Trophoblast cell (in vitro differentiated cells and primary cell): ENCODE results near the gene C10orf90.

Experiments
- DNase-seq, 2 donors: peaks; one replicate each; pipeline ENCODE4 v3.0.0-alpha.2; 2016
- H2AFZ ChIP-seq: 2 replicates; pipeline ENCODE4 v1.6.1; 2013; ENCODE audit warnings: low read length, moderate library complexity, mild to moderate bottlenecking; ENCODE audit not compliant: insufficient read depth, poor library complexity
- H2AK5ac ChIP-seq: 2 replicates; pipeline ENCODE4 v1.6.1; 2013; ENCODE audit warnings: mild to moderate bottlenecking, low read length
- H2BK120ac ChIP-seq: 2 replicates; pipeline ENCODE4 v1.6.1; 2013; ENCODE audit warnings: low read length, mild to moderate bottlenecking, moderate library complexity; ENCODE audit not compliant: insufficient read depth, poor library complexity
- H2BK12ac ChIP-seq: 2 replicates; pipeline ENCODE4 v1.6.1; 2013; ENCODE audit warnings: mild to moderate bottlenecking, low read length, moderate library complexity
- H2BK5ac ChIP-seq: 2 replicates; pipeline ENCODE4 v1.6.1; 2013; ENCODE audit warnings: low read length, low read depth, moderate library complexity, mild to moderate bottlenecking; ENCODE audit not compliant: poor library complexity
- H3K14ac ChIP-seq: 2 replicates; pipeline ENCODE4 v1.6.1; 2013; ENCODE audit warnings: mild to moderate bottlenecking, low read length
- H3K18ac ChIP-seq: 2 replicates; pipeline ENCODE4 v1.6.1; 2013; ENCODE audit warnings: mild to moderate bottlenecking, low read length
- H3K23ac ChIP-seq: 2 replicates; pipeline ENCODE4 v1.6.1; 2013; ENCODE audit warnings: low read length
- H3K27ac ChIP-seq: 2 replicates; pipeline ENCODE4 v1.5.1; 2013; ENCODE audit warnings: low read depth, mild to moderate bottlenecking, inconsistent platforms, low read length, moderate library complexity
- H3K27me3 ChIP-seq: 2 replicates; pipeline ENCODE4 v1.6.1; 2013; ENCODE audit warnings: inconsistent platforms, mild to moderate bottlenecking, low read length, moderate library complexity; ENCODE audit not compliant: insufficient read depth
- H3K36me3 ChIP-seq, 2 experiments: 1 replicate in 1 of 2; 2 replicates in 1 of 2; pipeline ENCODE4 v1.6.1; 2013; ENCODE audit warnings: low read length in 2 of 2, mild to moderate bottlenecking in 2 of 2, moderate library complexity in 1 of 2; ENCODE audit not compliant: insufficient read depth in 2 of 2, control insufficient read depth in 1 of 2
- H3K4ac ChIP-seq: 2 replicates; pipeline ENCODE4 v1.6.1; 2013; ENCODE audit warnings: low read depth, mild to moderate bottlenecking, low read length, moderate library complexity
- H3K4me1 ChIP-seq, 2 experiments: 1 replicate in 1 of 2; 2 replicates in 1 of 2; pipeline ENCODE4 v1.6.1; 2013; ENCODE audit warnings: low read length in 2 of 2, mild to moderate bottlenecking in 2 of 2, moderate library complexity in 1 of 2; ENCODE audit not compliant: insufficient read depth in 2 of 2, control insufficient read depth in 1 of 2
- H3K4me2 ChIP-seq: 2 replicates; pipeline ENCODE4 v1.6.1; 2013; ENCODE audit warnings: inconsistent platforms, mild to moderate bottlenecking, low read length, moderate library complexity
- H3K4me3 ChIP-seq: 2 replicates; pipeline ENCODE4 v1.5.1; 2013; ENCODE audit warnings: mild to moderate bottlenecking, low read depth, low read length, inconsistent platforms
- H3K79me1 ChIP-seq: one replicate; pipeline ENCODE4 v1.6.1; 2013; ENCODE audit warnings: low read length
- H3K79me2 ChIP-seq: 2 replicates; pipeline ENCODE4 v1.6.1; 2013; ENCODE audit warnings: low read length, mild to moderate bottlenecking; ENCODE audit not compliant: control insufficient read depth, insufficient read depth, poor library complexity
- H3K9ac ChIP-seq: 2 replicates; pipeline ENCODE4 v1.6.1; 2013; ENCODE audit warnings: mild to moderate bottlenecking, low read length
- H3K9me3 ChIP-seq: 2 replicates; pipeline ENCODE4 v1.6.1; 2013; ENCODE audit warnings: low read depth, mild to moderate bottlenecking, control low read depth, inconsistent platforms, low read length; ENCODE audit not compliant: insufficient read depth
- H4K12ac ChIP-seq: 2 replicates; pipeline ENCODE4 v1.6.1; 2013; ENCODE audit warnings: low read depth, mild to moderate bottlenecking, low read length, moderate library complexity
- H4K8ac ChIP-seq: 2 replicates; pipeline ENCODE4 v1.6.1; 2013; ENCODE audit warnings: low read depth, mild to moderate bottlenecking, low read length, moderate library complexity
- H4K91ac ChIP-seq: one replicate; pipeline ENCODE4 v1.6.1; 2013; ENCODE audit warnings: low read depth, mild to moderate bottlenecking, low read length, moderate library complexity
- WGBS: extraction: QIAGEN DNeasy Blood & Tissue Kit; methylation state at CpG from one replicate; pipeline ENCODE4 v1.1.7; 2013; ENCODE audit warnings: missing lambda C conversion rate; ENCODE audit not compliant: insufficient read length, insufficient coverage; ENCODE audit errors: extremely low coverage; 5-methylcytosine and 5-hydroxymethylcytosine counted together

The C10orf90 gene

GRCh38 chr10:126475074-126475691, 195.3 kb downstream of the C10orf90 start:
- WGBS, result no CpG with 5 or more reads among the region's 6 CpGs
- Histone ChIP-seq H3K23ac (no peak overlapping the region), H3K4ac (no peak overlapping the region), H3K9ac (no peak overlapping the region), H3K14ac (no peak overlapping the region), H3K79me2 (no peaks in the 10 kb centered on the region), H2BK5ac (no peak overlapping the region), H3K79me1 (no peaks in the 10 kb centered on the region), H2AK5ac (no peak overlapping the region), H4K8ac (no peak overlapping the region), H3K4me2 (no peak overlapping the region), H3K27me3 (no peaks in the 10 kb centered on the region), H4K12ac (no peak overlapping the region), H3K4me3 (no peak overlapping the region), H3K9me3 (peaks cover 3% of the 10 kb centered on the region), H3K27ac (no peak overlapping the region), H2BK120ac (no peak overlapping the region), H4K91ac (no peak overlapping the region), H3K18ac (no peak overlapping the region), H3K4me1 (peaks cover 0 to 5% of the 10 kb centered on the region in 2 experiments), H2AFZ (no peak overlapping the region), H2BK12ac (no peak overlapping the region), H3K36me3 (no peaks in the 10 kb centered on the region)
- no peak for DNase-seq

- Histone ChIP-seq H4K91ac (no peak overlapping the region), H3K9ac (no peak overlapping the region), H2BK12ac (no peak overlapping the region), H3K79me2 (no peaks in the 10 kb centered on the region), H3K4ac (no peak overlapping the region), H3K4me3 (no peak overlapping the region), H2BK120ac (no peak overlapping the region), H3K79me1 (no peaks in the 10 kb centered on the region), H3K18ac (no peak overlapping the region), H3K4me1 (peaks cover 0 to 5% of the 10 kb centered on the region in 2 experiments), H2AK5ac (no peak overlapping the region), H2AFZ (no peak overlapping the region), H3K4me2 (no peak overlapping the region), H3K9me3 (peaks cover 3% of the 10 kb centered on the region), H3K14ac (no peak overlapping the region), H3K23ac (no peak overlapping the region), H3K27ac (no peak overlapping the region), H2BK5ac (no peak overlapping the region), H3K27me3 (no peaks in the 10 kb centered on the region), H3K36me3 (no peaks in the 10 kb centered on the region), H4K12ac (no peak overlapping the region), H4K8ac (no peak overlapping the region)
- no peak for DNase-seq
- no CpG with 5 or more reads among the region's 6 CpGs for WGBS
Observed at GRCh38 chr10:126474031-126474430, 196.5 kb downstream of the C10orf90 start.

GRCh38 chr10:126470991-126471390, 199.5 kb downstream of the C10orf90 start:
- no peaks in the 10 kb centered on the region for H3K79me2 ChIP-seq
- no peak overlapping the region for H3K18ac ChIP-seq
- H3K4me1 ChIP-seq, result peaks cover 0 to 5% of the 10 kb centered on the region in 2 experiments
- H3K4ac ChIP-seq, result no peak overlapping the region
- H3K14ac ChIP-seq, result no peak overlapping the region
- no peaks in the 10 kb centered on the region for H3K79me1 ChIP-seq
- peaks cover 5% of the 10 kb centered on the region for H3K9me3 ChIP-seq
- no peak overlapping the region for H2AK5ac ChIP-seq
- no peak overlapping the region for H2BK12ac ChIP-seq
- H3K9ac ChIP-seq, result no peak overlapping the region
- H3K27ac ChIP-seq, result no peak overlapping the region
- no peak overlapping the region for H3K23ac ChIP-seq
- no peak overlapping the region for H4K8ac ChIP-seq
- H4K91ac ChIP-seq, result no peak overlapping the region
- H3K4me3 ChIP-seq, result no peak overlapping the region
- H4K12ac ChIP-seq, result no peak overlapping the region
- H2BK120ac ChIP-seq, result no peak overlapping the region
- no peak overlapping the region for H2BK5ac ChIP-seq
- no peaks in the 10 kb centered on the region for H3K27me3 ChIP-seq
- no CpG with 5 or more reads among the region's 8 CpGs for WGBS
- no peaks in the 10 kb centered on the region for H3K36me3 ChIP-seq
- no peak overlapping the region for H3K4me2 ChIP-seq
- DNase-seq, result no peak
- no peak overlapping the region for H2AFZ ChIP-seq

- no peak overlapping the region for H3K14ac ChIP-seq
- peaks cover 0 to 2% of the 10 kb centered on the region in 2 experiments for H3K4me1 ChIP-seq
- H3K4me2 ChIP-seq, result no peak overlapping the region
- H4K91ac ChIP-seq, result no peak overlapping the region
- no peaks in the 10 kb centered on the region for H3K27me3 ChIP-seq
- no peak overlapping the region for H2BK5ac ChIP-seq
- H3K18ac ChIP-seq, result no peak overlapping the region
- H3K79me1 ChIP-seq, result no peaks in the 10 kb centered on the region
- H3K27ac ChIP-seq, result no peak overlapping the region
- H2BK120ac ChIP-seq, result no peak overlapping the region
- H3K36me3 ChIP-seq, result no peaks in the 10 kb centered on the region
- no peaks in the 10 kb centered on the region for H3K79me2 ChIP-seq
- peaks cover 5% of the 10 kb centered on the region for H3K9me3 ChIP-seq
- H3K4ac ChIP-seq, result no peak overlapping the region
- no peak overlapping the region for H3K4me3 ChIP-seq
- H2BK12ac ChIP-seq, result no peak overlapping the region
- no peak overlapping the region for H2AK5ac ChIP-seq
- no peak overlapping the region for H2AFZ ChIP-seq
- H4K8ac ChIP-seq, result no peak overlapping the region
- H3K23ac ChIP-seq, result no peak overlapping the region
- no peak for DNase-seq
- H3K9ac ChIP-seq, result no peak overlapping the region
- WGBS, result no CpG with 5 or more reads among the region's 5 CpGs
- H4K12ac ChIP-seq, result no peak overlapping the region
Observed at GRCh38 chr10:126469692-126470091, 200.8 kb downstream of the C10orf90 start.
